MV-4-11 (cell line): ENCODE data around the gene IRAK4.

Source experiments
- DNase-seq: peaks from one replicate; lab custom pipeline; 2025; lab: John Stamatoyannopoulos, UW

The IRAK4 gene

DNA sequence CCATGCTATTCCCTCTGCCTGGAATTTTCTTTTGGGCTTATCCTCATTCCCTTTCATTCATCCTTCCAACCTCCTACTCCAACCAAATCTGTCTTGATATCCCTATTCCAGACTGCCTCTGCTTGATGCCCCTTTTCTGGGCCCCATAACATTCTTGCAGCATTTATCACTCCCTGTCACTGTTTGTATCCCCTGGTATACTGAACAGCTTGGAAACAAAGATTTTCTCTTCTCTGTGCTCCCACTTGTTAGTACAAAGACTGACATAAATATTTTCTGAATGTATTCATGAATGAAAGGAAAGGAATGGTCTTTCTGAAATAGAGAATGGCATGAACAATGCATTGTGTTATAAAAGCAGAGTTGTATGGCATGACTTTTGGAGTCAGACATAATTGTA, 7.5 kb downstream of the IRAK4 start:
- DNase-seq, result no peak

DNA sequence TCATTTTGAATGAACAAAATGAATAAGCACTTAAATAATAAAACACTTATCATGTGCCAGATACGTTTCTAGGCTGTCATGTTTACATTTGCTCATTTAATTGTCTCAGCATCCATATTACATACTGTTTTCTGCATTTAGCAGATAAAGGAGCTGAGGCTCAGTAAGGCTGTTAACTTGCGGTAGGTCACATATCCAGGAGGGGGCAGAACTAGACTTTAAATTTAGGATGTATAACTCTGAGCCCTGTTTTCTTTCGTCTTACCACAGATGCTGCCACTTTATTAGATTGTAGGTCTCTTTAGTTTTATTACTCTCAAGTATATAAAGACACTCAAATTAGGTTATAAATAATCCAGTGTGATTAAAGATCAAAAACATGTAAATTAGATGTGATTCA, 17.7 kb downstream of the IRAK4 start:
- DNase-seq, result peak; percentile 9

DNA sequence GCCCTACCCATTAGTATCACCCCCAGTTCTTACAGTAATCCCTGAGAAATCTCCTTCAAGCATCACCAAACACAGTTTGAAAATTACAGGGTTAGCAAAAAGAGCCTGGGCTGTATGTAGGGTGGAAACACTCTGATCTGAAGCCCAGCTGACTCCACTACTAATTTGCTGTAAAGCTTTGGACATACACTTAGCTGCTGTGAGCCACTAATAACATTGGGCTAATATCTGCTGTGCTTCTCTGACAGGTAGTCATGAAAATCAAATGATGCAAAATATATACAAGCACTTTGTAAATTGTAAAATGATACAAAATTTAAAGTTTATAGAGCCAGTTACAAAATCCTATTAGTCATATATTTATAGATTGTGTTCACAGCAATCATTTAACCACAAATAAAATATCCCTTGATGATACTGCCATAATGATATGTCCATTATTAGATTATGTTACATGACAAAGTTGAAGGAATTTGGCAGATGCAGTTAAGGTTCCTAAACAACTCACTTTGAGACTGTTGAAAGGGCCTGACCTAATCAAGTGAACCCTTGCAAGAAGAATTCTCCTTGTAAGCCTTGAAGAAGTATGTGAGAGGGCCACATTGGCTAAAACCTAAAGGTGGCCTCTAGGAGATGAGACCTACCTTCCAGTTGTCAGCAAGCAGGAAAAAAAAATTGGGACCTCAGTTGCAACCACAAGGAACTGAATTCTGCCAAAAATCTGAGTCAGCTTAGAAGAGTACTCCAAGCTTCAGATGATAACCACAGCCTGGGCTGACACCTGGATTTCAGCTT, 28.3 kb downstream of the IRAK4 start:
- DNase-seq, result no peak

DNA sequence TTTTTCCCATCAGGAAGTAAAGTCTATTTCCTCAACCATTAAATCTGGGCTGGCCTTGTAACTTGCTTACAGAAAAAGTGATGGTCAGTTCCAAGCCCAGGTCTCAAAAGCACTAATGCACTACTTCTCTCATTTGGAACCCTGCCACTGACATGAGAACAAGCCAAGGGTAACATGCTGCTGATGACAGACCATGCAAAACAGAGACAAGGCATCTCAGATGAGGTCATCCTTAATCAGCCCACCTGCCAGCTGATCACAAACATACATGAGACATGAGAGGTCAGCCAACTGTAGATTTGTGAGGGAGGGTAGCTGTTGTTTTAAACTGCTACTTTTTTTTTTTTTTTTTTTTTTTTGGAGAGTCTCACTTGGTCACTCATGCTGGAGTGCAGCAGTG, 31.2 kb downstream of the IRAK4 start:
- DNase-seq, result no peak

DNA sequence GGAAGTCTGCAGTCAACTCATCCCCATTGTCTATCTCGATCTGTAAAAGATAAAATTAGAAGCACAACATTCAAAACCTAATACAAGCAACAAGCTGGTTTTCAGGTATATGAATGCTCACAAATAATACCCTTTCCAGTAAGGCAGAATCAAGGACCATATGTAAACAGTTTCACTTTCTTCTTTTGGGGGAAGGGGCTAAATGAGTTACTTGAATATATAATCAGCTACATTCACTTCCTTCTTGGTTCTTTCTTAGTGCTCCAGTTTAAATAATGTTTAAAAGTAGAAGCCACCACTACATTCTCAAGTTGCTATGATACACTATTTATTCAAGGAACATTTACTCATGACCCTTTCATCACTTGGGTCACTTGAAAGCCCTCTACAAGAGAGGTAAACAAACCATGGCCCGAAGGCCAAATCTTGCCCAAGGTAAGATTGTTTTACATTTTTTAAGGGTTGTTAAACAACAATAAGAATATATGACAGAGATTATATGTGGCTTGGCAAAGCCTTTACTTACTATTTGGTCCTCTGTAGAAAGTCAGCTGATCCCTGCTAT, 37.0 kb downstream of the IRAK4 start:
- DNase-seq, result peak; percentile 25

DNA sequence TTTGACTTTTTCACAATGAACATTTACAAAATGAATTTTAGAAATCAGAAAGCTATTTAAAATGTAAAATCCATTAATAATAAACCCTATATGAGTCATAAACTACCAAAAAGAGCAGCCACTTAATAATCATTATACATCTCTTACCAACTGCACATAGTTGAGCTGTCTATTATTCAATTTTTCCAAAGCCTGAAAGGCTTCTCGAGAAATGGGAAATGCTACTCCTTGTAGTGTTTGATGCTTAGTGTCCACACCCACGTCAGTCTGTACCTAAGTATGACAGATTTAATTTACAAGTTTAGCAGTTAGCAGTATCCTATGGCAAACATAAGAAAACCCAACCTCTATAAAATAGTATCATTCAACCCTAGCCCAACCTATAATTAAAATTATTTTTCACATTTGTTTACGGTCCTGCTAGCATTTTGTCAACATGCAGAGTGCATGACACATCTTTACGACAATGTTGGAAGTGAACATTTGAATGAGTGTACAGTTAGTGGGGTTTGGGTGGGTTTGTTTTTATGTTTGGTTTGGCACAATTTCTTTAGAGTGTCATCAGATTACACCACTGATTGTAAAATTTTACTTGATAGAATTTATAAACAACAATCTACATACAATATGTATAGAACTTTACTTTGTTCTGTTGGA, 38.9 kb downstream of the IRAK4 start:
- no peak for DNase-seq

DNA sequence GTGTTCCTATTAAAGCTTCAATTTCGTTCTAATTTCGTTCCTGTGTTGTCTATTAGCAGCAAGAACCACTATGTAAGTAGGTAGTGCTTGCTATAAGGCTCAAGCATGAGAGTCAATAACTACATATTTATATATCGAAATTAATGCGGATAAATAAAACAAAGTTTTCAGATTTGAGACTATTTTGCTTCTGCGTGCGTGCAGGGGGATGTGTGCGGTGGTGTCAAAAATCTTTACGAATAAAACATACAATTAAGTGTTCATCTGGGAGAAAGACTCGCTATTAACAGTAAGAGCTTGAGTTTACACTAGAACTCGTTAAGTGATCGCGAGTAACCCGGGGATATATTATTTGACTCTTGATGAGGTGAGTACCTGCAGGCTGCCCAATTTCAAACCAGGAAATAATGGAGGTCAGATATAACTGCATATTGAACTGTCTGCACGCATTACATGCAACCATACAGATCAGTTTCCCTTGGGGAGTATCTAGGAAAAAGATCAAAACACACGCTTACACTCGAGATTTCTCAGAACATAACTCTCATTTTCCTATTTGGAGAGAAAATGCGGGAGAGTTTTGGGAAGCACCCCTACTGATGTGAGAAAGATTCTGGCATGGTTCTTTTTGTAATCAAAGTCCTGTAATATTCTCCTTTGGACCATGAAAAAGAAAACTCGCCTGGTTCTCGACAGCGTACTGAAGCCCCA, 46.6 kb downstream of the IRAK4 start:
- no peak for DNase-seq

DNA sequence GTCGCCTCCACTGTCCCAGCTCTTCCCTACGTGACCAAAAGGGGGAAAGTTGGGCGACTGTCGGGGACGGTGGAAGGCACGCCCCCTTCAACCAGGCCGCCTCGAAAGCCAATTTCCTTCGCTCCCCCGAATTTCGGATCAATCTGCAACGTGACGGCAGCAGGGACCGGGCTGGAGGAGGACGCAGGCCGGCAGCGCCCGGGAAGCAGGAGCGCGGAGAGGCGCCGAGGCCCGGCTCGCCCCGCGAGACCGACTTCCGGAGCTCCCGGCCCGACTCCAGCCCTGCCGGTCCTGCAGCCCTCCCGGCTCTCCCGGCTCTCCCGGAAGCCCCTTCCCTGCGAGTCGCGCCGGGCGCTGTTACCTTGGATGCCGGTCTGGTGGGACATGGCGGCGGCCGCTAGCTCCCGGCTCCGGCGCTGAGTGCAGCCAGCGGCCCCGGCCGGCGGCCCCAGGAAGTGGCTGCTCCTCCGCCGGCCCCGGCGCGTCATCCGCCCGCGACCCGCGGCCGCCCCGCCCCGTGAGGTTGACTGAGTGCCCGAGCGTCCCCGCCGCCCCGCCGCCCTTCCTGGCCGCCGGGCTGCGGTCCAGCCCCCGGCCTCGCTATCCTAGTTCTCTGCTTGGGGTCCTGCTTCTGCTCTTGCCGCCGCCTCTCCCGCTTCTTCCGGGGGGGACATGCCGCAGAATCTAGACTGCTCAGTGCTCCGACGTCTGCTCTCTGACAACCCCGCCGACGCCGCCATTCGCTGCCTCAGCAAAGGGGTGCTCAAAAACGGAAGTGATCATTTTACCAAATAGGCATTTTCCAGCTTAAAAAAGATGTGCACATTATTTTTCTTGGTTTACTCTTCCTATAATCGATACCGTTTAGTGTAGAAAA, 47.3 kb downstream of the IRAK4 start, which contains the start of gene TWF1:
Gene TWF1 (minus strand): TSS at position 458 of the 877 bp plus-strand sequence. CDS start 72 bp downstream, at position 386.
- peak; percentile 72 for DNase-seq

DNA sequence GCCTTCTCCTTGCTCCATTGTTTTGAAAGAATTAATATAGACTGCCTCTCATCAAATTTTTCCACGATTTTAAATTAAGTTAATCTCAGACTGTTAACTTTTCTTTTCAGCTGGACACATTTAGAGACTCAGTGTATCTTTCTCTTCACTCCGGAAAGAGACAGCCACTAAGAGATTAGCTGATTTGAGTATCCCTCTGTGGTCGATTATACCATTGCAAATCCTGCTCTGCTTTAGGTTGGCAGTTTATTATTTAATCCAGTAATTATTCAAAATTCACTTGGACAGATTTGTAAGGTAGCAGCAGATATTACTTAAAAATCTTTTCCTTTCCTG, 48.0 kb downstream of the IRAK4 start:
- DNase-seq, result no peak

DNA sequence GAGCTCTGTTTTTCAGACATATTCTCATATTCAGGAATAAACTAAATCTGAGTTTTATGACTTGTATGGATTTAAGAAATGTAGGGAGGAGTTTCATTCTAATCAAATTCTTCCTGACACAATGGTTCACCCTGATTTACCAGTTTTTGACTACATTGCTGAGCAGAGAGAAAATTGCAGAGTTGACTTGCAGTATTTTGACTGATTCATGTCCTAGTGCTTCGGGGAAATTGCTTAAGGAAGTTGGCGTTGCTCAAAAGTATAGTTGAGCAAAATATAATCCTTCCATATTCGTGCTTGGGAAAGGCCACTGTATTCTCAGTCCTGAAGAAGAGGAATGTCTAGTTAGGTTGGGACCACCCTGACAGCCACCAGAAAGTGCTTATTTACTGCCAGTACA, 48.6 kb downstream of the IRAK4 start:
- DNase-seq, result no peak

DNA sequence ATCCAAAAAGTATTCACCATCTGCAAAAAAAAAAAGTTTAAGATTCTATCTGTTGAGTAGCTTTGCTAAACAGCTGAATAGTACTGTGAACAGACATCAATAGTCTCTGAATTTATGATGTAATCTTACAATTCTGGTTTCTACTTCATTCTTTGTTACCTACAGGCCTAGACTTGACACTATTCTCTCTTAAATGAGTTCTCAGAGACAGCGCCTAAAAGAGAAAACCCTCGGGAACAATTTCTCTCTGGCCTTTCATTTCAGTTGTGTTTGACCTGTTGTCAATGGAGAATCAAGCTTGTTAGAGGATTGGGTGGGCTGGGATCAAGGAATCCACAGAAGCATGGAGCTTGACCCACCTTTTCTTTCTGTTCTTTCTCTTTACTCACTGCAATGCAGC, 53.3 kb downstream of the IRAK4 start:
- no peak for DNase-seq

DNA sequence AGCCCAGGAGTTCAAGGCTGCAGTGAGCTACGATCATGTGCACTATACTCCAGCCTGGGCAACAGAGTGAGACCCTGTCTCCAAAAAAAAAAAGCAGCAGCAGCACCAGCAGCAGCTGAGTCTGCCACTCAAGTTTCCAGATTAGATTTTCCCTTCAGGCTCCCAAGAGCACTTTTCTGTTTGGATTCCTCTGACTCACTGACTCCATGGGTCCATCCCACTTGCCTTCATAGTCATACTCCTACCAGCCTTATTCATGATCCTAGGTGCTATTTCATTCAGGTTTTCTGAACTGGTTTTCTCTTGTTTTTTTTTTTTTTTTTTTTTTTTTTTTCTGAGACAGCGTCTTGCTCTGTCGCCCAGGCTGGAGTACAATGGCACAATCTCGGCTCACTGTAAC, 54.2 kb downstream of the IRAK4 start:
- no peak for DNase-seq

DNA sequence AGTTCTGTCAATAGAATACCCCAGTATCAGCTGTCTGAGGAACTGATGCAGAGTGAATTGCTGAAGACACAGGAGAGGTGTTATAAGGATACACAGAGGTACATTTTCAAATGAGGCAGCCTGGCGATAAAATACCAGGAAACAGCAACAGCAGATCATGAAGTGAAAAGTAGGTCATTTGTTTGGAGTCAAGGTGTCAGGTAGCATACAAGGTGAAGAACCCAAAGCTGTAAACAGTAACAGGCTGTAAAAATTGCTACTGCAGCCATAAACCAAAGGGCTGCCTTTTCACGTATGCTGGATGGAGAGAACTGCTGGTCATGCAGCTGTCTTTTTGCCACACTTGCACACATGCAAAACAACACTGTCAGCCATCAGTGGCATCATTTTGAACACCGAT, 56.7 kb downstream of the IRAK4 start:
- DNase-seq, result no peak

DNA sequence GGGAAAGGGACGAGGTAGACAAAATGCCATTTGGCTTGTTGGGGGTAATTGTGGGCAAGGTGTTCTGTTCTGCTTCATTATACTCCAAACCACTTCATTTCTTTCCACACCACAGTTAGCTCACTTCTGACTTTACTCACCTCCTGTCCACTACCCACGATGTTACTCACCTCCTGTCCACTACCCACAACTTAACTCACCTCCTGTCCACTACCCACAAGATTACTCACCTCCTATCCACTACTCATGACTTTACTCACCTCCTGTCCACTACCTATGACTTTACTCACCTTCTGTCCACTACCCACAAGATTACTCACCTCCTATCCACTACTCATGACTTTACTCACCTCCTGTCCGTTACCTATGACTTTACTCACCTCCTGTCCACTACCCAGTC, 57.4 kb downstream of the IRAK4 start:
- no peak for DNase-seq

DNA sequence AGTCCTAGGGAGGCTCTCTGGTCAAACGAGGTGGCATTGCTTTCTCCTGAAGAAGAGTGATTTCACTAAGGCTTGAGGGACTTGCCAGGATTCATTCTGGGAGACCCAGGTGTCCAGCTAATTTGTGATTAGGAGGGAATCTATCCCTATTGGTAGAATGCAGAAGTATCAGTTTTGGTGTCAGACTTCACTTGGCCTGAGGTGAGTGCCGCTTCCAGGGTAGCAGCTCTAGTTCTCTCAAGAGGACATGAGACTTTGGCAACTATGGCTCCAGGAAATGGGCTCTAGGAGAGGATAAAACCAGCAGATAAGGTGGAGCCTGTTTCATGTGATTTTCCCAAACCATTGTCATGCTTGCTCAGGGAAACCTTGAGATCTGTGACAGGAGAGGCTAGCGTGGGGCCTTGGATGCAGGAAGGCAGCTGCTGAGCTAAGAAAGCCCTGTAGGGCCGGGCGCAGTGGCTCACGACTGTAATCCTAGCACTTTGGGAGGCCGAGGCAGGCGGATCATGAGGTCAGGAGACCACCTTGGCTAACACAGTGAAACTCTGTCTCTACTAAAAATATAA, 65.5 kb downstream of the IRAK4 start:
- DNase-seq, result no peak

DNA sequence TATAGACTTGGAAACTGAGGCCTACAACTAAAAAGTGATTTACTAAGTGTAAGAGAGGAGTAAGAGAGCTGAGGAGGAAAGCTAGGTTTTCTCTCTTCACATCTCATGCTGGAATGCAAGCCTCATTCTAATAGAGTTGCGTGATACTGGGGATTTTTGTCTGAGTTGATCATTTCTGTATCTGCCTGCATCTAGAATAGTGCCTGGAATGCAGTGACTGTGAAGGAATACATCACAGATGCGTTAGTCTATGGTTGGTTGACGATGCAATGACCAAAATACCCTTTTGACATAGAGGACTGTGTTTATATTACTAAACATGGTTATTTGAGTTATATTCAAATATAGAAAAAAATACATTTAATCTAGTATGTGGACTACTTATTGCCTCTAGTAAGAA, 67.9 kb downstream of the IRAK4 start:
- no peak for DNase-seq

DNA sequence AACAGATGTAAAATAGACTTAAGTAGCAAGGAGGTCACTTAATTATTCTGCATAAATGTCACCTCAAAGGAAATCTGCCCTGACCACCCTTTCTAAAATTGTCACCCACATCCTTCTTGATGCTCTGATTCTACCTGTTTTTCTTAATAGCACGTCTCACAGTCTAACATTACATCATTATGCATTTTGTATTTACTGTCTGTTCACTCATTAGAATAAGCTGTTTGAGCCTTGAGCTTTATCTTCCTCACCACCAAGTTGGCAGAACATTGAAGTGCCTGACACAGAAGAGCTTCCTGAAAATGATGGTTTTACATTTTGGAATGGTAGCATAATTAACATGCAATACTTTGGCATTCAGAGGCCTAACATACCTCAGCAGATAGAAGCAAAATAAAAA, 68.3 kb downstream of the IRAK4 start:
- no peak for DNase-seq

DNA sequence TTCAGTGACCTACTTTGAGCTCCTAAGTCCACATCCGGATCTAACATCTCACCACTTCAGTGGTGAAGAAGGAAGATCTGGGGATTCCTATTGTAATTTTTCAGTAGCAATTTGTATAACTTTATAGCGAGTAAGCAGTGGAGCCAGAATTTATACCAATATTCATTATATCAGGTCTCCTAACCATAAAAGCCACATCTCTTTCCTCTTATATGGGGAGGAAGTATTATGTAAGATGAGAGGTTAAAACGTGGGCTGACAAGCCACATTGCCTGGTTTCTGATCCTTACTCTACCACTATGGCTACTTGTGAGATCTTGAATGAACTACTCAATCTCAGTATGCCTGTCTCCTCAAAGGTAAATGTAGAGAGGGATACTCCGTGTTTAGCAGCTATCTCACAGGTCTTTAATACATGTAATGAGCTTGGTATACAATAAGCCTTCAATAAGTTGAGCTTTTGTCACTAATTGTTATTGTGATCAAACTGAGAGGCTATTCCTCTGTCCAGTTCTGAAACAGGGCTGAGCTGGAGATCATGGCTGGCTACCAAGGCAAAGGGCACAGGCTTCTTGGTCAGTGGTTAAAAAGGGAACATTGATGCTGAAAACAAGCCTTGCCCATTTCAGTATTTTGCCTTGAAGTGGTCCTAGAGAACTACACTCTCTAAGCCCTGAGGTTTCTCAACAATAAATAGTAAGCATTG, 73.9 kb downstream of the IRAK4 start:
- DNase-seq, result peak; percentile 68

DNA sequence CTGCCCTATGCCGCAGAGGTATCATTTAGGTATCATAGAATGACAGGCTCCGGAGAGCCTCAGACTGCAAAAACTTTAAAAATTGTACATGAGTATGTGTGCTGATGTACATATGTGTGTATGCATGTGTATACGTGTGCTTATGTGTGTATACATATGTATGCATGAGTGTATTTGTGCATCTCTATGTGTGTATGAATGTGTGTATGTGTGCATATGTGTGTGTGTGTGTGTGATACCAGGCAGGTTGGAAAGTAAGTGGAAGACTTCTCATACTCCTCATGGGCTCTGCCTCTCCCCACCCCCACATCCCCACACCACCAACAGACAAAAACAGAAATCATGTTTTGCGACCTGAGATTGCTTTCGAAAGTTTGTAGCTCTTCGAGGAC, 76.5 kb downstream of the IRAK4 start:
- no peak for DNase-seq

DNA sequence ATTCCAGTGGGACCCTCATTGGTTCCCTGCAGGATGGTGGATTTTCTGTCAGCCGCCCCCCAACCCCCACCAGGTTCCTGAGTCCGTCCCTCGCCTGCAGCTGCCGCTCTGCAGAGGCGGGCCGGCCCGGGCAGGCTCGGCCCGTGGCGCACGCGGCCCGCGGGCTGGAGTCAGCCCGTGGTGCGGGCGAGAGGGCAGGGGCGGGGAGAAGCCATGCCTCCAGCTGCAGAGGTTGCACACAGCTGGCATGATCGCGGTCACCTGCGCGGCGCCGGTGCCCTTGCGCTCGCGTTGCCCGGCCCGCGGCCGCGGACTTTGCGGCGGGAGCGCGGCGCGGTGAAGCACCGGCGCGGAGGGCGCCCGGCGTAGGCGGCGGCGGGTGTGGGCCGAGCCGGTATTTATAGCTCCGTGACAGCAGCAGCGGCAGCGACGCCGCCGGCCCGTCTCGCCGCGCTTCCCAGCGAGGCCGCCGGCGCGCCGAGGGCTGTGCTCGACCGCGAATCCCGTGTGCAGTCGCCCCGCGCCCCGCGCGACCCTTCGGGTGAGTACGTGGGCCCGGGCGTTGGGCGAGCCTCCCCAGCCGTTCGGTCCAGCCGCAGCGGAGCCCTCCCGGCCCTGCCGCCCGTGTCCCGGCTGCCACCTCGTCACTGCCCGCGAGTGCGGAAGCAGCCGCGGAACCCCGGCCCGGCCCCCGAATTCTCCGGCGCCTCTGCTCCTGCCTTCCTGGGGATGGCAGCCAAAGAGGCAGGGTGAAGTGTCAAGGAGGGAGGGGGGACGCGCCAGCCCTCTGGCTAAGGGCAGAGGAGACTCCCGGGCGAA, 77.1 kb downstream of the IRAK4 start, which contains the start of gene TMEM117:
Gene TMEM117 (plus strand): TSS at position 426 of the 819 bp plus-strand sequence.
- peak; percentile 22 for DNase-seq
